Colonic mucosa (tissue), 4 donors: ENCODE data around the gene PAX2. TPM values are rescaled to one million over a fixed set of nuclear protein-coding genes. Genes with fewer than 3 reads are reported as not detected.

Experiments used
- DNase-seq: peaks from one replicate; pipeline ENCODE4 v3.0.0-alpha.2; 2020
- H3K27ac ChIP-seq: fragments of 200-600 bp; one replicate; pipeline ENCODE4 v1.8.0; 2021
- H3K27me3 ChIP-seq: fragments of 200-600 bp; one replicate; pipeline ENCODE4 v1.8.0; 2021
- H3K36me3 ChIP-seq: fragments of 200-600 bp; one replicate; pipeline ENCODE4 v1.8.0; 2021
- H3K4me1 ChIP-seq: fragments of 200-600 bp; one replicate; pipeline ENCODE4 v1.8.0; 2021; ENCODE audit warnings: mild to moderate bottlenecking
- H3K4me3 ChIP-seq: fragments of 200-600 bp; one replicate; pipeline ENCODE4 v1.8.0; 2021
- H3K9ac ChIP-seq, 2 donors: one replicate each; pipeline ENCODE4 v1.7.0; 2013; ENCODE audit warnings: control low read depth in 2 of 2, low read depth in 2 of 2, low read length in 2 of 2
- H3K9me3 ChIP-seq: fragments of 200-600 bp; one replicate; pipeline ENCODE4 v1.8.0; 2021
- CTCF ChIP-seq: fragments of 200-600 bp; IDR thresholded peaks from one replicate; pipeline ENCODE4 v1.8.0; 2022; ENCODE audit warnings: antibody characterized with exemption, mild to moderate bottlenecking
- intact Hi-C: fragments of 100-400 bp; cut with DNase I; formaldehyde crosslinking; loops from one replicate; pipeline ENCODE4 v1.14.1; 2022
- total RNA-seq, 2 donors: library from RNA; stranded (reverse); fragmentation: NEBNext Ultra II Directional in 1 of 2; extraction: Animal tissue kit (Norgen Biotek cat#: 25700) in 1 of 2; gene quantifications; one replicate each; pipeline ENCODE4 v1.2.1, GENCODE V29; 2021
- donor health status: healthy.
- donor health status: DM: no; HTN: no; CAD: no.
- donor health status: DM: no; HTN: no; CAD: no.

PAX2 gene
- total RNA-seq, 2 donors from 2014 or later: 0.15 TPM; not detected in 1

GRCh38 chr10:100836891-100837290 lies 91.5 kb downstream of the PAX2 start:
- no peak for DNase-seq
- no peak for TF ChIP-seq CTCF
- intact Hi-C loops: no loop called here
- no peak overlapping the region for H3K9ac ChIP-seq
- no peaks in the 10 kb centered on the region for H3K36me3 ChIP-seq
- H3K27me3 ChIP-seq: peaks cover 4% of the 10 kb centered on the region
- no peaks in the 10 kb centered on the region for H3K4me1 ChIP-seq
- H3K4me3 ChIP-seq: no peak overlapping the region
- H3K27ac ChIP-seq: no peak overlapping the region
- H3K9me3 ChIP-seq: no peaks in the 10 kb centered on the region

GRCh38 chr10:100837300-100837699 lies 91.9 kb downstream of the PAX2 start:
- H3K36me3 ChIP-seq: no peaks in the 10 kb centered on the region
- TF ChIP-seq CTCF: no peak
- no peak for DNase-seq
- no peak overlapping the region for H3K27ac ChIP-seq
- no peak overlapping the region for H3K4me3 ChIP-seq
- no peaks in the 10 kb centered on the region for H3K4me1 ChIP-seq
- no peaks in the 10 kb centered on the region for H3K9me3 ChIP-seq
- peaks cover 3% of the 10 kb centered on the region for H3K27me3 ChIP-seq
- intact Hi-C loops: no loop called here
- H3K9ac ChIP-seq: no peak overlapping the region

- H3K27me3 ChIP-seq: no peaks in the 10 kb centered on the region
- no peak overlapping the region for H3K9ac ChIP-seq
- H3K27ac ChIP-seq: no peak overlapping the region
- intact Hi-C loops: no loop called here
- no peak for DNase-seq
- no peaks in the 10 kb centered on the region for H3K36me3 ChIP-seq
- no peaks in the 10 kb centered on the region for H3K9me3 ChIP-seq
- H3K4me1 ChIP-seq: no peaks in the 10 kb centered on the region
- H3K4me3 ChIP-seq: no peak overlapping the region
- TF ChIP-seq CTCF: no peak
Measured at GRCh38 chr10:100838986-100839385, 93.6 kb downstream of the PAX2 start.

GRCh38 chr10:100841528-100841927 lies 96.1 kb downstream of the PAX2 start:
- H3K9me3 ChIP-seq: no peaks in the 10 kb centered on the region
- H3K27ac ChIP-seq: no peak overlapping the region
- intact Hi-C loops: no loop called here
- no peak overlapping the region for H3K4me3 ChIP-seq
- H3K27me3 ChIP-seq: no peaks in the 10 kb centered on the region
- no peaks in the 10 kb centered on the region for H3K4me1 ChIP-seq
- H3K9ac ChIP-seq: no peak overlapping the region
- TF ChIP-seq CTCF: no peak
- no peak for DNase-seq
- H3K36me3 ChIP-seq: no peaks in the 10 kb centered on the region

- DNase-seq: no peak
- intact Hi-C loops: no loop called here
- H3K36me3 ChIP-seq: no peaks in the 10 kb centered on the region
- H3K4me3 ChIP-seq: no peak overlapping the region
- H3K9me3 ChIP-seq: no peaks in the 10 kb centered on the region
- H3K9ac ChIP-seq: no peak overlapping the region
- no peak for TF ChIP-seq CTCF
- peaks cover 4% of the 10 kb centered on the region for H3K27me3 ChIP-seq
- no peaks in the 10 kb centered on the region for H3K4me1 ChIP-seq
- H3K27ac ChIP-seq: no peak overlapping the region
Measured at GRCh38 chr10:100847440-100847839, 102.1 kb downstream of the PAX2 start.

- H3K9me3 ChIP-seq: no peaks in the 10 kb centered on the region
- H3K9ac ChIP-seq: no peak overlapping the region
- no peaks in the 10 kb centered on the region for H3K36me3 ChIP-seq
- TF ChIP-seq CTCF: no peak
- H3K27ac ChIP-seq: no peak overlapping the region
- DNase-seq: no peak
- intact Hi-C loops: no loop called here
- H3K4me1 ChIP-seq: no peaks in the 10 kb centered on the region
- no peak overlapping the region for H3K4me3 ChIP-seq
- H3K27me3 ChIP-seq: peaks cover 4% of the 10 kb centered on the region
Measured at GRCh38 chr10:100848770-100849169, 103.4 kb downstream of the PAX2 start.
